Neural progenitor cell (in vitro differentiated cells): Measurements from ENCODE around the gene STAG1.

Source experiments
- EZH2 ChIP-seq: fragments of 200-600 bp; sonication (generic); IDR thresholded peaks from 2 replicates; pipeline ENCODE4 v1.6.1; 2017; ENCODE audit warnings: antibody characterized with exemption, mild to moderate bottlenecking, moderate library complexity
- TF ChIP-seq, protein P1 (sequence below): fragments of 200-600 bp; sonication (generic); IDR thresholded peaks from 2 replicates; pipeline ENCODE4 v1.5.1; 2017; ENCODE audit warnings: antibody characterized with exemption, mild to moderate bottlenecking

DNA sequence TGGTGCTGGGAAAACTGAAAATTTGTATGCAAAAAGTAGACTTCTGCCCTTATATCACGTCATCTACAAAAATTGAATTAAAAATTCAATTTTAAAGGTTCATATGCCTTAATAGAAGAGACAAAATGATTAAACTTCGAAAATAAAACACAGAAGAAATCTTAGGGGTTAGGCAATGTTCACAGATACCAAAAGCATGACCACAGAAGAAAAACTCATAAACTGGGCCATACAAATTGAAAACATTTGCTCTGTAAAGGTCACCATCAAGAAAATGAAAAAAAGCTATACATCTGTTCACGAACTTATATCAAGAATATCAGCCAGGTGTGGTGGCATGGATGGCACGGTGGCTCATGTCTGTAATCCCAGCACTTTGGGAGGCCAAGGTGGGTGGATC is 257.0 kb downstream of the STAG1 start:
- TF ChIP-seq, protein P1, sequence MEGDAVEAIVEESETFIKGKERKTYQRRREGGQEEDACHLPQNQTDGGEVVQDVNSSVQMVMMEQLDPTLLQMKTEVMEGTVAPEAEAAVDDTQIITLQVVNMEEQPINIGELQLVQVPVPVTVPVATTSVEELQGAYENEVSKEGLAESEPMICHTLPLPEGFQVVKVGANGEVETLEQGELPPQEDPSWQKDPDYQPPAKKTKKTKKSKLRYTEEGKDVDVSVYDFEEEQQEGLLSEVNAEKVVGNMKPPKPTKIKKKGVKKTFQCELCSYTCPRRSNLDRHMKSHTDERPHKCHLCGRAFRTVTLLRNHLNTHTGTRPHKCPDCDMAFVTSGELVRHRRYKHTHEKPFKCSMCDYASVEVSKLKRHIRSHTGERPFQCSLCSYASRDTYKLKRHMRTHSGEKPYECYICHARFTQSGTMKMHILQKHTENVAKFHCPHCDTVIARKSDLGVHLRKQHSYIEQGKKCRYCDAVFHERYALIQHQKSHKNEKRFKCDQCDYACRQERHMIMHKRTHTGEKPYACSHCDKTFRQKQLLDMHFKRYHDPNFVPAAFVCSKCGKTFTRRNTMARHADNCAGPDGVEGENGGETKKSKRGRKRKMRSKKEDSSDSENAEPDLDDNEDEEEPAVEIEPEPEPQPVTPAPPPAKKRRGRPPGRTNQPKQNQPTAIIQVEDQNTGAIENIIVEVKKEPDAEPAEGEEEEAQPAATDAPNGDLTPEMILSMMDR: no peak
- TF ChIP-seq EZH2: no peak
